Left colon (tissue), 2 donors: ENCODE data around the gene RYR3. TPM values are rescaled to one million over a fixed set of nuclear protein-coding genes. Genes with fewer than 3 reads are reported as not detected.
A peak's percentile ranks its signal among the peaks of the same experiment; 100 is the strongest.

ENCODE experiments used
- ATAC-seq: fragments of 200-7000 bp; cut with Tn5 transposase; one replicate; pipeline ENCODE4 v1.9.1; 2020; ENCODE audit warnings: mild to moderate bottlenecking, moderate library complexity
- DNase-seq, 2 donors: peaks; one replicate each; pipeline ENCODE4 v3.0.0-alpha.2; 2020
- intact Hi-C, 2 donors: fragments of 100-400 bp; cut with DNase I in 1 of 2; cut with micrococcal nuclease in 1 of 2; formaldehyde crosslinking; loops; one replicate each; pipeline versions ENCODE4 v1.11.2 to v1.14.0; 2022; cut with DNase I, micrococcal nuclease
- total RNA-seq, 2 donors: library from RNA; stranded (reverse); fragmentation: NEBNext Ultra II Directional; extraction: Animal tissue kit (Norgen Biotek cat#: 25700); gene quantifications; one replicate each; pipeline ENCODE4 v1.2.1, GENCODE V29; 2021
- donor health status: DM: no; HTN: no; CAD: no.
- donor health status: DM: yes; HTN: yes; CAD: no.

RYR3 gene
- total RNA-seq, 2 donors from 2014 or later: 0.27 to 2.2 TPM

GRCh38 chr15:33314069-33314468, 3.3 kb downstream of the RYR3 start:
- intact Hi-C loops: no loop called here
- DNase-seq: no peak
- ATAC-seq: no peak

- no peak for DNase-seq
- intact Hi-C loops: no loop called here
- ATAC-seq: no peak
These were observed 4.3 kb downstream of the RYR3 start for GRCh38 chr15:33315044-33315443.

- DNase-seq (no peak), ATAC-seq (no peak)
- intact Hi-C loops: no loop called here
These were observed 7.1 kb downstream of the RYR3 start for GRCh38 chr15:33317896-33318295.

- ATAC-seq (no peak), DNase-seq (no peak)
- intact Hi-C loops: no loop called here
These were observed 9.2 kb downstream of the RYR3 start for GRCh38 chr15:33320017-33320416.

GRCh38 chr15:33322091-33322490, 11.3 kb downstream of the RYR3 start:
- no peak for ATAC-seq

GRCh38 chr15:33324609-33325008, 13.8 kb downstream of the RYR3 start:
- DNase-seq (no peak), ATAC-seq (no peak)
- intact Hi-C loops: no loop called here

More at GRCh38 chr15:33322091-33322490, 11.3 kb downstream of the RYR3 start:
- intact Hi-C loops: no loop called here
- DNase-seq: no peak

GRCh38 chr15:33326908-33327307, 16.1 kb downstream of the RYR3 start:
- ATAC-seq: no peak
- no peak for DNase-seq
- intact Hi-C loops: no loop called here

GRCh38 chr15:33328106-33328505, 17.3 kb downstream of the RYR3 start:
- intact Hi-C loops: no loop called here
- no peak for ATAC-seq
- DNase-seq: no peak

GRCh38 chr15:33329457-33329856, 18.7 kb downstream of the RYR3 start:
- intact Hi-C loops: no loop called here

GRCh38 chr15:33330931-33331330, 20.2 kb downstream of the RYR3 start:
- DNase-seq (no peak), ATAC-seq (no peak)
- intact Hi-C loops: no loop called here

More at GRCh38 chr15:33329457-33329856, 18.7 kb downstream of the RYR3 start:
- DNase-seq (no peak), ATAC-seq (no peak)

- intact Hi-C loops: no loop called here
- DNase-seq (no peak), ATAC-seq (no peak)
These were observed 31.2 kb downstream of the RYR3 start for GRCh38 chr15:33341953-33342352.

GRCh38 chr15:33343275-33343674, 32.5 kb downstream of the RYR3 start:
- intact Hi-C loops: no loop called here
- DNase-seq (no peak), ATAC-seq (no peak)

- DNase-seq (no peak), ATAC-seq (no peak)
- intact Hi-C loops: no loop called here
These were observed 33.3 kb downstream of the RYR3 start for GRCh38 chr15:33344111-33344510.

GRCh38 chr15:33344530-33344929, 33.8 kb downstream of the RYR3 start:
- DNase-seq (no peak), ATAC-seq (no peak)
- intact Hi-C loops: no loop called here

- ATAC-seq: no peak
- intact Hi-C loops: no loop called here
- no peak for DNase-seq
These were observed 43.6 kb downstream of the RYR3 start for GRCh38 chr15:33354411-33354810.

GRCh38 chr15:33357845-33358244, 47.1 kb downstream of the RYR3 start:
- intact Hi-C loops: no loop called here
- no peak for DNase-seq
- no peak for ATAC-seq

- intact Hi-C loops: no loop called here
- DNase-seq: no peak
- ATAC-seq: no peak
These were observed 47.5 kb downstream of the RYR3 start for GRCh38 chr15:33358306-33358705.

GRCh38 chr15:33360886-33361285, 50.1 kb downstream of the RYR3 start:
- intact Hi-C loops: no loop called here
- ATAC-seq (no peak), DNase-seq (peak in 1 of 2 donors; percentile 7)

- intact Hi-C loops: no loop called here
- DNase-seq: no peak
- ATAC-seq: no peak
These were observed 59.3 kb downstream of the RYR3 start for GRCh38 chr15:33369941-33370622.

- DNase-seq: no peak
- intact Hi-C loops: no loop called here
- no peak for ATAC-seq
These were observed 59.9 kb downstream of the RYR3 start for GRCh38 chr15:33370623-33371020.

- ATAC-seq: no peak
- intact Hi-C loops: no loop called here
- DNase-seq: no peak
These were observed 60.4 kb downstream of the RYR3 start for GRCh38 chr15:33371159-33371558.
